ENCODE data around the gene MRPL2. TPM values are rescaled to one million over a fixed set of nuclear protein-coding genes. Genes with fewer than 3 reads are reported as not detected.
A peak's percentile ranks its signal among the peaks of the same experiment; 100 is the strongest.

Gene MRPL2
- total and polyA plus RNA-seq, 2 donors (not counting 1 experiment from before 2014, with no cell fraction given) = 45.6 to 52.8 TPM

DNA sequence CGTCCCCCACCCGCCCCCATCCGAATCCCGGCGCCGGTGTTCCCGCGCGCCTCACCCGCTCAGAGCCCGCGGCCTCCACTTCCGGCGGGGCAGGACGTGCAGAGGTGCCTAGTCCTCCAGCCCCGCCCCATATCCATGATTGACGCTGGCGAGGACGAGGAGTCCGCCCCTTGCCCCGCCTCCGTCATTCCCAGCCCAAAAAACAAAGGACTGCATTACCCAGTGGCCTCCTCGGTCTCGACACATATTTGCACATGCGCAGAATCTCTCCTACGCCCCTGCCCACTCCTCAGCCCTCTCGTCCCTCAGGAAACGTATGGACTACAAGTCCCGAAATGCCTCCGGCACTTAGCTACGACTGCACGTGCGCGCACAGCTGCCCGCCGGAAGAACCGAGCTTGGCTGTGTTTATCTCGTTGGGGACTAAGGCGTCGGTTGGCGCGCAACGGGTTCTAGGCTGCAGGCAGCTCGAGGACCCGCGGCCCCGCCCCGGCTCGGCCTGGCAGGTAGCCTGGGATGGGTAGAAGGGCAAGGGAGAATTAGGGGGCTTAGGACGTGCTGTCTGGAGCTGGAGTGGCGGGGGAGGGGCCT is 45.3 kb downstream of the MRPL2 start, which contains the start of the genes KLHDC3 and MEA1:
KLHDC3 (plus strand) TSS at position 407 of the 591 bp plus-strand sequence. CDS start 2,944 bp downstream, outside the sequence.
MEA1 (minus strand) TSS at position 104 of the 591 bp plus-strand sequence. CDS start 133 bp downstream, outside the sequence.
- Histone ChIP-seq H2AFZ (ENCODE audit: insufficient read depth, low read depth, low read length, poor library complexity, severe bottlenecking) (peak within 1 kb of the TSS; percentile 91), H3K27me3 (replicated peaks in 1 of 4; ENCODE audit: control extremely low read depth in 1 of 4, control insufficient read depth in 3 of 4, insufficient read depth in 4 of 4, low read length in 3 of 4) (no peaks in the 10 kb centered on the region), H3K4me2 (replicated peaks; ENCODE audit: low read depth, low read length, poor library complexity, severe bottlenecking) (peak within 1 kb of the TSS; percentile 89), H3K9ac (ENCODE audit: low read length) (peak within 1 kb of the TSS; percentile 73), H3K27ac (ENCODE audit: low read length in 2 of 2) (peak within 1 kb of the TSS; percentile 35 to 69), H3K9me3 (ENCODE audit: control extremely low read depth in 1 of 3, control insufficient read depth in 2 of 3, insufficient read depth in 1 of 3, low read length in 2 of 3) (no peaks in the 10 kb centered on the region), H3K4me1 (ENCODE audit: control insufficient read depth in 2 of 2, insufficient read depth in 2 of 2, low read length in 2 of 2) (peaks cover 20 to 23% of the 10 kb centered on the region in 2 donors), H3K4me3 (ENCODE audit: control extremely low read depth in 1 of 5, extremely low read depth in 1 of 5, insufficient read depth in 1 of 5, low read depth in 2 of 5, low read length in 4 of 5) (peak within 1 kb of the TSS; percentile 61 to 79 (median 70)), H3K36me3 (replicated peaks in 1 of 2; ENCODE audit: control extremely low read depth in 1 of 2, control insufficient read depth in 1 of 2, extremely low read depth in 1 of 2, insufficient read depth in 2 of 2, low read length in 1 of 2) (peaks cover 0 to 44% of the 10 kb centered on the region in 2 experiments), H3K79me2 (ENCODE audit: control insufficient read depth, insufficient read depth, low read length) (peaks cover 61% of the 10 kb centered on the region), H4K20me1 (ENCODE audit: control insufficient read depth, insufficient read depth, low read length, poor library complexity, severe bottlenecking) (peaks cover 40% of the 10 kb centered on the region)
- Mint-ChIP-seq H3K9me3 (ENCODE audit: insufficient read depth) (no peaks in the 10 kb centered on the region), H3K27ac (peak within 1 kb of the TSS; percentile 96), H3K4me1 (peaks cover 50% of the 10 kb centered on the region), H3K4me3 (peak within 1 kb of the TSS; percentile 91), H3K27me3 (no peaks in the 10 kb centered on the region)
- intact Hi-C loops (cut with micrococcal nuclease) = loop anchor here (1.0 to 5.0 kb wide), 11 partner anchors 7 to 615 kb away; partner anchors contain the start of genes ABCC10, CNPY3, CUL7 and GTPBP2
- ChIA-PET POLR2A (interaction anchor here (0.6 to 2.5 kb wide), 12 partner anchors 9 to 1097 kb away, joined by 3 to 22 read pairs (median 6); partner anchors contain the start of genes CNPY3, CUL7, KLC4 and MRPL2), CTCF (interaction anchor here (0.6 to 1.9 kb wide), 9 partner anchors 30 to 466 kb away, joined by 3 to 6 read pairs (median 5); partner anchors contain the start of genes CNPY3, PPP2R5D and UBR2)
- no peak for TF ChIP-seq EZH2 (IDR thresholded peaks at IDR 0.05; ENCODE audit: borderline replicate concordance, insufficient read depth, low read depth, low read length, poor library complexity, severe bottlenecking)
- TF ChIP-seq, protein P1, sequence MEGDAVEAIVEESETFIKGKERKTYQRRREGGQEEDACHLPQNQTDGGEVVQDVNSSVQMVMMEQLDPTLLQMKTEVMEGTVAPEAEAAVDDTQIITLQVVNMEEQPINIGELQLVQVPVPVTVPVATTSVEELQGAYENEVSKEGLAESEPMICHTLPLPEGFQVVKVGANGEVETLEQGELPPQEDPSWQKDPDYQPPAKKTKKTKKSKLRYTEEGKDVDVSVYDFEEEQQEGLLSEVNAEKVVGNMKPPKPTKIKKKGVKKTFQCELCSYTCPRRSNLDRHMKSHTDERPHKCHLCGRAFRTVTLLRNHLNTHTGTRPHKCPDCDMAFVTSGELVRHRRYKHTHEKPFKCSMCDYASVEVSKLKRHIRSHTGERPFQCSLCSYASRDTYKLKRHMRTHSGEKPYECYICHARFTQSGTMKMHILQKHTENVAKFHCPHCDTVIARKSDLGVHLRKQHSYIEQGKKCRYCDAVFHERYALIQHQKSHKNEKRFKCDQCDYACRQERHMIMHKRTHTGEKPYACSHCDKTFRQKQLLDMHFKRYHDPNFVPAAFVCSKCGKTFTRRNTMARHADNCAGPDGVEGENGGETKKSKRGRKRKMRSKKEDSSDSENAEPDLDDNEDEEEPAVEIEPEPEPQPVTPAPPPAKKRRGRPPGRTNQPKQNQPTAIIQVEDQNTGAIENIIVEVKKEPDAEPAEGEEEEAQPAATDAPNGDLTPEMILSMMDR (IDR thresholded peaks at IDR 0.05) = no peak
- ATAC-seq (ENCODE audit: low read depth) = peak; percentile 97
- under 1% methylated on average over 51 of the region's 51 CpGs for WGBS (ENCODE audit: insufficient coverage)
- peak; percentile 99 for DNase-seq

Data from B cell (primary cell).